ENCODE measurements around the gene RIT2.

Gene RIT2

DNA sequence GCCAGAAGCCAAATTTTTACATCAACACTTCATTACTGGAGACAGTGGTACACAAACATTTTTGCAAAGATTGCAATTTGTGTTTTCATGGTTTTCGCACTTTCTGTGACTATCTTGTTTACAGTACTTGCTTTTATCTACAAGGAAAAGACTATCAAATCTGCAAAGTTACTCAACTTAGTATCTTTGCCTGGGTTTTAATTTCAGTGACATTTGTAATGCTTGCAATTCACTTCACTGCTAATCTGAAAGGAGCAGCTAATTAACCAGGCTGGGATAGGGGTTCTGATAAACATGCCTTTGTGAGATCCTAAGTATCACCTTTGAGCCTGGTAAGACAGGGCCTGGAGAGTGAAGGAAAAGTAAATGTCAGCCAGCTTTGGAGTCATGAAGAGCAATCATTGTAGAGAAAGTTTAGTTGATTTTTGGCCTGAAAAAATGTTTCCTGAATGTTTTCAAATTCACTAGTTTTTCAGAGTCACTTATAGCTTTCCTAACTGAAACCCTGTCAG, 194.2 kb downstream of the RIT2 start:
- TF ChIP-seq POLR2AphosphoS5 (IDR thresholded peaks at IDR 0.05; ENCODE audit: low read depth, low read length) (no peak), POLR2A (IDR thresholded peaks at IDR 0.05; ENCODE audit: low read depth, low read length) (no peak), TAF1 (IDR thresholded peaks at IDR 0.05; ENCODE audit: borderline replicate concordance, low read depth, low read length) (no peak)
- FAIRE-seq (no peak), DNase-seq (ENCODE audit: insufficient read length) (no peak)

DNA sequence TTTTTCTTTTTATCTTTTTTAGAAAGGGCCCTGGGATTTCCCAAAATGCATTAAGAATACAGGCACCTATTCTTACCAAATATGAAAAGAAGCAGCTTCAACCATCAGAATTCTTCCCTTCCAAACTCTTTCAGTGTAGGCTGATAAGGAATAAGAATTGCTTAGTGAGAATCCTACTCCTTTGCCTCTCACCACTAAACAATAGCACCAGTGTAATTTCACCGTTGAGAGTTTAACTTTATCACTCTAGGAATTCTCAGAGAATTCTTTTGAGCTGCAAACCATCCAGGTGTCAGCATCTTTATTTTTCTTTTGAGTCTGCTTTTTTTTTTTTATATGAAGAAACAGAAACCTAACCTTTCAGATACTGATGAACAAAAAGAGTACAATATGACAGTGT, 194.9 kb downstream of the RIT2 start:
- no peak for FAIRE-seq
- DNase-seq (ENCODE audit: insufficient read length) = no peak
- TF ChIP-seq POLR2AphosphoS5 (IDR thresholded peaks at IDR 0.05; ENCODE audit: low read depth, low read length) (no peak), TAF1 (IDR thresholded peaks at IDR 0.05; ENCODE audit: borderline replicate concordance, low read depth, low read length) (no peak), POLR2A (IDR thresholded peaks at IDR 0.05; ENCODE audit: low read depth, low read length) (no peak)

DNA sequence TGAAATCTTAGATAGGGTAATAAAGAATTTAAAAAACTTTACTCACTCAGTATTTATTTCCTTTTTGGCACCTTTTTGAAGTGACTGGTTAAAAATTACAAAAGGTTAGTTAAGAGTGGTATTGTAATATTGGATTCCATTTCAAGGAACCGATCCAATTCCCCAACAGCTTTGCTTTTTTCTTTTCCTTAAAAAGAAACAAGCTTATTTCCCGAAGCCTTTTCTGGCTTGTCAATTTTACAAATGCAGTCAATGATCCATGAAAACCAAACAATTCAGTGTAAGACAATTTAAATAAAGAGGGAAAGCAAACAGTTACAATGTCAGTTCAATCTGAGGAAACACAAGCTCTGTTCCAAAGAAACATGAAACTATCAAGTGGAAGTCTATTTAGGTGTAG, 200.2 kb downstream of the RIT2 start:
- TF ChIP-seq POLR2AphosphoS5 (IDR thresholded peaks at IDR 0.05; ENCODE audit: low read depth, low read length) (no peak), POLR2A (IDR thresholded peaks at IDR 0.05; ENCODE audit: low read depth, low read length) (no peak), TAF1 (IDR thresholded peaks at IDR 0.05; ENCODE audit: borderline replicate concordance, low read depth, low read length) (no peak)
- DNase-seq (ENCODE audit: insufficient read length) (no peak), FAIRE-seq (no peak)

- DNase-seq (ENCODE audit: insufficient read length) = no peak
These were observed 201.0 kb downstream of the RIT2 start for GRCh38 chr18:42914476-42914875.

GRCh38 chr18:42909095-42909494, 206.4 kb downstream of the RIT2 start:
- FAIRE-seq (no peak), DNase-seq (ENCODE audit: insufficient read length) (no peak)
- no peak for TF ChIP-seq POLR2A (IDR thresholded peaks at IDR 0.05; ENCODE audit: low read depth, low read length)
- no peak for TF ChIP-seq POLR2AphosphoS5 (IDR thresholded peaks at IDR 0.05; ENCODE audit: low read depth, low read length)
- TF ChIP-seq TAF1 (IDR thresholded peaks at IDR 0.05; ENCODE audit: borderline replicate concordance, low read depth, low read length) = no peak

More at GRCh38 chr18:42914476-42914875, 201.0 kb downstream of the RIT2 start:
- TF ChIP-seq POLR2AphosphoS5 (IDR thresholded peaks at IDR 0.05; ENCODE audit: low read depth, low read length) = no peak
- no peak for TF ChIP-seq POLR2A (IDR thresholded peaks at IDR 0.05; ENCODE audit: low read depth, low read length)
- no peak for TF ChIP-seq TAF1 (IDR thresholded peaks at IDR 0.05; ENCODE audit: borderline replicate concordance, low read depth, low read length)
- no peak for FAIRE-seq

DNA sequence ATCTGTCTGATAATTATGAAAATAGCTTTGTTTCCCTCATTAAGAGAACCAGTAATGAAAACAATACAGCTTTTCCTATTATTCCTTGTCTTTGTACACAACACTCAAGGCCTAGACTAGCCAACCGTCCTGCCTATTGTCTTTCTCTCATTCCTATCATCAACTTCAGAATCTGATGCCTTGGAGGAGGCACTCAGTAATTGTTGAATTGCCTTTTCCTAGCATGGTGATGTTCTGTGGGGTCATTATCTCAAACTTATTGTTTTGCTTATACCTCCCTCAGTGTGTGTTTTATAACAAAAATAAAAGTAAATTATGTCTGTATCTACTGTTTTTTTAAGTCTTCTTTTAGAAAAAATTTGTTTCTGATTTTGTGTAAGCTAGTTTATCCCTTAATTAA, 208.7 kb downstream of the RIT2 start:
- TF ChIP-seq POLR2A (IDR thresholded peaks at IDR 0.05; ENCODE audit: low read depth, low read length) = no peak
- no peak for TF ChIP-seq POLR2AphosphoS5 (IDR thresholded peaks at IDR 0.05; ENCODE audit: low read depth, low read length)
- no peak for TF ChIP-seq TAF1 (IDR thresholded peaks at IDR 0.05; ENCODE audit: borderline replicate concordance, low read depth, low read length)

DNA sequence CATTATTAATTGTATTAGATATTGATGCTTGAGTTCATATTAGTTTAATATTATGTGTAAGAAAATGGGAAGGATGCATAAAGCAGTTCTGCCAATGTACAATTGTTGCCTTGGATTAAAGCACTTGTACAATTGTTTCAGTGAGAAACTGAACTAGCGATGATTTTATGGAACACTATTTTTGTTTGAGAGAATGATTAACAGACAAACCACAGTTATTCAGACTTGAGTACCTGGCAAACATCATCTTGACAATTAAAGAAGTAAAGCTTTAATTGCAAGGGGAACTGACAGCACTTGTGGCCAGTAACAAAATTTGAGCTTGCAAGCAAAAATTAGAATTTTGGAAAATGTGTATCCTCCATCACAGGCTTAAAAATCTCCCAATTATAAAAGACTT, 214.3 kb downstream of the RIT2 start:
- DNase-seq (ENCODE audit: insufficient read length) (no peak), FAIRE-seq (no peak)
- TF ChIP-seq POLR2AphosphoS5 (IDR thresholded peaks at IDR 0.05; ENCODE audit: low read depth, low read length) = no peak
- no peak for TF ChIP-seq POLR2A (IDR thresholded peaks at IDR 0.05; ENCODE audit: low read depth, low read length)
- no peak for TF ChIP-seq TAF1 (IDR thresholded peaks at IDR 0.05; ENCODE audit: borderline replicate concordance, low read depth, low read length)

More for the DNA sequence above, 208.7 kb downstream of the RIT2 start:
- DNase-seq (ENCODE audit: insufficient read length) (no peak), FAIRE-seq (no peak)

- DNase-seq (ENCODE audit: insufficient read length) (no peak), FAIRE-seq (no peak)
These were observed 221.5 kb downstream of the RIT2 start for GRCh38 chr18:42893977-42894376.

DNA sequence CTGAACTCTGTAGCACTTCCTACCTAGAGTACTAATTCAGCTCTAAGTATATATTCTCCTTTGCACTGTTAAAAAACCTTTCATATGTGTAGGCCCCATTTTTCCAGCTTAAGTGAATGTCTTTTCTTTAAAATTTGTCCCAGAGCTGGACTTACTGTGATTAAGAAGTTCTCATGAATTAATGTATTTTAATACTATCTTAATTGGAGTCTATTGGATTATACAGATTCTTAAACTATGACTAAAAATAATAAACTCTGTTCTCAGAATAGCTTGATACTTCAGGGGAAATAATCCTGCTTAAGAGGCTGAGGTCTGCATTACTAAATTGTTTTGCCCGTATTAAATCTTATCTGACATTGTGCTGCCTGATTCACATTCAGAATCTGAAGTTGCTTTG, 223.3 kb downstream of the RIT2 start:
- FAIRE-seq (no peak), DNase-seq (ENCODE audit: insufficient read length) (no peak)
- no peak for TF ChIP-seq POLR2A (IDR thresholded peaks at IDR 0.05; ENCODE audit: low read depth, low read length)
- no peak for TF ChIP-seq TAF1 (IDR thresholded peaks at IDR 0.05; ENCODE audit: borderline replicate concordance, low read depth, low read length)
- no peak for TF ChIP-seq POLR2AphosphoS5 (IDR thresholded peaks at IDR 0.05; ENCODE audit: low read depth, low read length)

More at GRCh38 chr18:42893977-42894376, 221.5 kb downstream of the RIT2 start:
- TF ChIP-seq TAF1 (IDR thresholded peaks at IDR 0.05; ENCODE audit: borderline replicate concordance, low read depth, low read length) (no peak), POLR2AphosphoS5 (IDR thresholded peaks at IDR 0.05; ENCODE audit: low read depth, low read length) (no peak), POLR2A (IDR thresholded peaks at IDR 0.05; ENCODE audit: low read depth, low read length) (no peak)

GRCh38 chr18:42891705-42892104, 223.8 kb downstream of the RIT2 start:
- no peak for DNase-seq (ENCODE audit: insufficient read length)
- FAIRE-seq = no peak
- TF ChIP-seq TAF1 (IDR thresholded peaks at IDR 0.05; ENCODE audit: borderline replicate concordance, low read depth, low read length) (no peak), POLR2AphosphoS5 (IDR thresholded peaks at IDR 0.05; ENCODE audit: low read depth, low read length) (no peak), POLR2A (IDR thresholded peaks at IDR 0.05; ENCODE audit: low read depth, low read length) (no peak)

DNA sequence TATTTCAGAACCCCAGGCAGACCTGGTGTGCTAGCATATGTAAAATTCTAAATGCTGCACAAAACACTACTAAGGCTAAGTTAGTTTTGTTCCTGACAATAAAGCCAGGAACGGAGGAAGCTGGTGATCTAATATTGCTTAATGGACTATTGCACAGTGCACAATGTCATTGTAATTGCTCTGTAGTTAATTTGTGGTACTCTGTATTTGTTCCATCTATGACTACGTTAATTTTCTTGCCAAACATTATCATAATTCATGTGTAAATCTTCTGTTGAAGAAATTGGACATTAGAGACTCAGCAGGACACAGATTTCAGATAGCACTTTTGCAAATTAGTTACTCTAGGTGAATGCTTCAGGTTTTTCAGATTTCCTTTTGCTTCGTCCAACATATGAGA, 232.3 kb downstream of the RIT2 start:
- no peak for TF ChIP-seq POLR2AphosphoS5 (IDR thresholded peaks at IDR 0.05; ENCODE audit: low read depth, low read length)
- no peak for TF ChIP-seq POLR2A (IDR thresholded peaks at IDR 0.05; ENCODE audit: low read depth, low read length)
- no peak for TF ChIP-seq TAF1 (IDR thresholded peaks at IDR 0.05; ENCODE audit: borderline replicate concordance, low read depth, low read length)
- no peak for DNase-seq (ENCODE audit: insufficient read length)
- FAIRE-seq = no peak

- TF ChIP-seq POLR2AphosphoS5 (IDR thresholded peaks at IDR 0.05; ENCODE audit: low read depth, low read length) (no peak), TAF1 (IDR thresholded peaks at IDR 0.05; ENCODE audit: borderline replicate concordance, low read depth, low read length) (no peak), POLR2A (IDR thresholded peaks at IDR 0.05; ENCODE audit: low read depth, low read length) (no peak)
- FAIRE-seq = no peak
- DNase-seq (ENCODE audit: insufficient read length) = no peak
These were observed 233.4 kb downstream of the RIT2 start for GRCh38 chr18:42882122-42882521.
